BJ (cell line): Measurements from ENCODE around the gene MRPS34. TPM values are rescaled to one million over a fixed set of nuclear protein-coding genes. Genes with fewer than 3 reads are reported as not detected.

Experiments used
- CTCF ChIA-PET: fragments of 350-600 bp; formaldehyde crosslinking; extraction: SDS; loops from one replicate; lab custom pipeline; 2021; ENCODE audit warnings: antibody characterized with exemption, inconsistent platforms; lab: Yijun Ruan, JAX
- POLR2A ChIA-PET: fragments of 300-600 bp; sonication (Branson Sonifier 250); formaldehyde crosslinking; extraction: SDS; loops from one replicate; lab custom pipeline; 2021; ENCODE audit warnings: antibody characterized with exemption; lab: Charles Lee
- DNase-seq: peaks from one replicate; pipeline ENCODE4 v3.0.0-alpha.2; 2011; ENCODE audit warnings: low read depth
- H3K27me3 ChIP-seq: 2 replicates; pipeline ENCODE4 v1.6.0; 2011; ENCODE audit warnings: low read length; ENCODE audit not compliant: control insufficient read depth, insufficient read depth
- H3K36me3 ChIP-seq: 2 replicates; pipeline ENCODE4 v1.5.1; 2011; ENCODE audit warnings: low read length; ENCODE audit not compliant: control insufficient read depth, insufficient read depth
- H3K4me3 ChIP-seq: 2 replicates; pipeline ENCODE4 v1.5.1; 2011; ENCODE audit warnings: low read depth, mild to moderate bottlenecking, control low read depth, low read length
- polyA minus RNA-seq: library from RNA; depleted of rRNA, polyadenylated mRNA; stranded (reverse); fragments of >200 nt; gene quantifications from 2 replicates; pipeline ENCODE4 v1.2.3, GENCODE V29; 2011; rRNA and poly(A)+ RNA removed
- polyA plus RNA-seq: library from polyadenylated mRNA; depleted of rRNA; stranded (reverse); fragments of >200 nt; gene quantifications from 2 replicates; pipeline ENCODE4 v1.2.3, GENCODE V29; 2011; rRNA removed
- TF ChIP-seq, protein P1 (sequence below): IDR thresholded peaks from 2 replicates; pipeline ENCODE4 v1.5.1; 2011; ENCODE audit warnings: low read depth, mild to moderate bottlenecking, control low read depth, inconsistent platforms, low read length, moderate library complexity; ENCODE audit not compliant: insufficient read depth

MRPS34 gene
- polyA plus RNA-seq, result 64.2 and 69.6 TPM in 2 replicates
- polyA minus RNA-seq, result 9.1 and 20.5 TPM in 2 replicates

DNA sequence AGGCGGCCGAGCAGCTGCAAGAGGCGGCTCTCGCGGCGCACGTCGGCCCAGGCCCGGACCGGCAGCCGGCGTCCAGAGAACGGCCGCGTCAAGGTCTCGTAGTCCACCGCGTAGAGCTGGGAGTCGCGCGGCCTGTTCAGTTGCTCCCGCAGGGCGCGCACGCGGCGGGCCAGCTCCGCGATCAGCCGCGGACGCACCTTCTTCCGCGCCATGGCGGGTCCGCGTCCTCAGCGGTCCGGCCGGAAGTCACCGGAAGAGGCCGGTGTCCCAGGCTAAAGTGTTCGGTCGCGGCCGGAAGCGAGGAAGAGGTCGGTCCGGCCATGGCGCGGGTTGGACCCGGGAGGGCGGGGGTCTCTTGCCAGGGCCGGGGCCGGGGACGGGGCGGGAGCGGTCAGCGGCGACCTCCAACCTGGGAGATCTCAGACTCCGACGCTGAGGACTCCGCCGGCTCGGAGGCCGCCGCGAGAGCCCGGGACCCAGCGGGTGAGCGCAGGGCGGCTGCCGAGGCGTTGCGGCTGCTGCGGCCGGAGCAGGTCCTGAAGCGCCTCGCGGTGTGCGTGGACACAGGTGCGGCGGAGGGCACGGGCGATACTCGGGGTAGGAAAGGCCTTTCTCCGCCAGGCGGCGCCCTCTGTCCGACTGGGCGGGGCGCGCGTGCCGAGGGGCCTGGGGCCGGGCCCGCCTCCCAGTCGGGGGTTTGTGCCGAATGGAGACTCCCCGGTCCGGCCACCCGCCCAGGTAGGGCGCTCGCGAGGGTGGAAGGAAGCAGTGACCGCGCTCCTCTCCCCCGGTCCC lies at the start of gene MRPS34:
Gene MRPS34 (minus strand): TSS at position 227 of the 795 bp plus-strand sequence. CDS start 15 bp downstream, at position 212.
- POLR2A ChIA-PET, result interaction anchor here (0.6 kb wide), 1 partner anchor 68 kb away, joined by 4 read pairs; no protein-coding TSS in a partner anchor
- CTCF ChIA-PET, result interaction anchor here (0.6 to 1.9 kb wide), 7 partner anchors 9 to 81 kb away, joined by 3 to 11 read pairs (median 3); partner anchors contain the start of genes MAPK8IP3, NUBP2 and SPSB3
- Histone ChIP-seq H3K27me3 (no peaks in the 10 kb centered on the region), H3K4me3 (peak within 1 kb of the TSS; percentile 92), H3K36me3 (peaks cover 35% of the 10 kb centered on the region)
- no peak for DNase-seq
- TF ChIP-seq, protein P1, sequence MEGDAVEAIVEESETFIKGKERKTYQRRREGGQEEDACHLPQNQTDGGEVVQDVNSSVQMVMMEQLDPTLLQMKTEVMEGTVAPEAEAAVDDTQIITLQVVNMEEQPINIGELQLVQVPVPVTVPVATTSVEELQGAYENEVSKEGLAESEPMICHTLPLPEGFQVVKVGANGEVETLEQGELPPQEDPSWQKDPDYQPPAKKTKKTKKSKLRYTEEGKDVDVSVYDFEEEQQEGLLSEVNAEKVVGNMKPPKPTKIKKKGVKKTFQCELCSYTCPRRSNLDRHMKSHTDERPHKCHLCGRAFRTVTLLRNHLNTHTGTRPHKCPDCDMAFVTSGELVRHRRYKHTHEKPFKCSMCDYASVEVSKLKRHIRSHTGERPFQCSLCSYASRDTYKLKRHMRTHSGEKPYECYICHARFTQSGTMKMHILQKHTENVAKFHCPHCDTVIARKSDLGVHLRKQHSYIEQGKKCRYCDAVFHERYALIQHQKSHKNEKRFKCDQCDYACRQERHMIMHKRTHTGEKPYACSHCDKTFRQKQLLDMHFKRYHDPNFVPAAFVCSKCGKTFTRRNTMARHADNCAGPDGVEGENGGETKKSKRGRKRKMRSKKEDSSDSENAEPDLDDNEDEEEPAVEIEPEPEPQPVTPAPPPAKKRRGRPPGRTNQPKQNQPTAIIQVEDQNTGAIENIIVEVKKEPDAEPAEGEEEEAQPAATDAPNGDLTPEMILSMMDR, result peak; percentile 62

GRCh38 chr16:1821861-1822611 lies 49.1 kb upstream of the MRPS34 start:
- ChIA-PET CTCF (interaction anchor here (4.0 kb wide), 1 partner anchor 9 kb away, joined by 15 read pairs; no protein-coding TSS in a partner anchor), POLR2A (no interaction called here)
- no peak for DNase-seq
- peaks cover 16% of the 10 kb centered on the region for H3K36me3 ChIP-seq
- H3K4me3 ChIP-seq, result no peak overlapping the region
- no peaks in the 10 kb centered on the region for H3K27me3 ChIP-seq
- TF ChIP-seq, protein P1, result no peak

DNA sequence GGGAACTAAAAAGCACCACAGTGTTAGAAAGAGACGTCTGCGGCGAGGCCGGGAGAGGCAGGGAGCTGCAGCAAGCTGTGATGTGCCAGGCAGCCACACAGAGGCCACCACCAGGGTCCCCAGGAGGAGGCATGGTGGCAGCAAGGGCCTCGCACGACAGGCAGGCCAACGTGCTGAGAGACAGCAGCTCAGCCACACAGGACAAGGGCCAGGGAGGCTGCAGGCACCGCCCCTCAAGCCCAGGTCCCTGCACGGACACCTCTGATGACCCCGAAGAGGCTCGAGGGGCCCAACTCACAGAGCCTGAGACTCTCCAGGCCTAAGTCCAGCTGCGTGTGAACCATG lies 48.0 kb upstream of the MRPS34 start:
- CTCF ChIA-PET, result no interaction called here
- no peak for DNase-seq
- H3K36me3 ChIP-seq, result peaks cover 20% of the 10 kb centered on the region
- TF ChIP-seq, protein P1, result no peak
- H3K27me3 ChIP-seq, result no peaks in the 10 kb centered on the region
- POLR2A ChIA-PET, result no interaction called here
- no peak overlapping the region for H3K4me3 ChIP-seq

DNA sequence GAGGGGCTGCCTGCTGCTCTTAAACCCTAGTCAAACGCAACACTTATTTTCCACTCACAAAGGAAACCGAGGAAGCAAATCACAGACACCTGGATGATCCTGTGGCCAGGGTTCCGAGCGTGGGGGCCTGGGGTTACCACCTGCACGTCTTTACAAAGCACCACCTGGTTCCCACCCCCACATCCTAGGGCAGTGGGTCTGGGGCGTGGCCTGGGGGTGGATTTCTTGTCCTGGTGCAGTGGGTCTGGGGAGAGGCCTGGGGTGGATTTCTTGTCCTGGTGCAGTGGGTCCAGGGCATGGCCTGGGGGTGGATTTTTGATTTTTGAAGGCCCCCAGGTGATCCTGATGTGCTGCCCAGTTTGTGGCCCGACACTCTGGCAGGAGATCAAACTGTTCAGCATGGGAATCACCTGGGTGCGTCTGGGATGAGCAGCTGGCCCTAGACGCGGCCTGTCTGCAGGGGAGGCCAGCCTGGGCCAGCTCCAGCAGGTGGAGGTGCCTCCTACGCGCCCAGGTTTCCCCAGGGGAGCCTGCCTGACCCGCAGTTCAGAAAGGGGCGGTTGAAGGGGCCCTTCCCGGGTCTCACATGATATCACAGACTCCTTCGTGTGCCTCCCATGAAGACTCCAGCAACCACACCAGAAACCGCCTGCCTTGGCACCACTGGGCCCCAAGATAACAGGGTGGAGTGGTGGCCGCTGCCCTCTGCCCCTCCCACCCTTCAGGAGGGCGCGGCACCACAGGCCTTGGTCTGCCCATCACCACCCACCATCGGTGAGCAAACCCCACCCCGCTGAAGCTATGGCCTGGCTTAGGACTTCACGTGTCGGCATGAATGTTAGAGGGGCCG lies 47.4 kb upstream of the MRPS34 start:
- POLR2A ChIA-PET, result no interaction called here
- peaks cover 22% of the 10 kb centered on the region for H3K36me3 ChIP-seq
- no peak for DNase-seq
- CTCF ChIA-PET, result no interaction called here
- H3K4me3 ChIP-seq, result no peak overlapping the region
- TF ChIP-seq, protein P1, result no peak
- no peaks in the 10 kb centered on the region for H3K27me3 ChIP-seq
